GM12873 (cell line): Measurements from ENCODE around the gene FKBP5.

Experiments
- CTCF ChIP-seq: IDR thresholded peaks from 2 replicates; pipeline ENCODE4 v1.5.1; 2012; ENCODE audit warnings: low read depth, mild to moderate bottlenecking, moderate library complexity, low read length, control low read depth; ENCODE audit not compliant: insufficient read depth; ENCODE audit errors: missing control alignments

FKBP5 gene

GRCh38 chr6:35681298-35681697, 7.4 kb downstream of the FKBP5 start:
- TF ChIP-seq CTCF, result no peak

- no peak for TF ChIP-seq CTCF
These were observed 9.3 kb downstream of the FKBP5 start for GRCh38 chr6:35679399-35679798.

GRCh38 chr6:35678814-35679213, 9.9 kb downstream of the FKBP5 start:
- no peak for TF ChIP-seq CTCF

DNA sequence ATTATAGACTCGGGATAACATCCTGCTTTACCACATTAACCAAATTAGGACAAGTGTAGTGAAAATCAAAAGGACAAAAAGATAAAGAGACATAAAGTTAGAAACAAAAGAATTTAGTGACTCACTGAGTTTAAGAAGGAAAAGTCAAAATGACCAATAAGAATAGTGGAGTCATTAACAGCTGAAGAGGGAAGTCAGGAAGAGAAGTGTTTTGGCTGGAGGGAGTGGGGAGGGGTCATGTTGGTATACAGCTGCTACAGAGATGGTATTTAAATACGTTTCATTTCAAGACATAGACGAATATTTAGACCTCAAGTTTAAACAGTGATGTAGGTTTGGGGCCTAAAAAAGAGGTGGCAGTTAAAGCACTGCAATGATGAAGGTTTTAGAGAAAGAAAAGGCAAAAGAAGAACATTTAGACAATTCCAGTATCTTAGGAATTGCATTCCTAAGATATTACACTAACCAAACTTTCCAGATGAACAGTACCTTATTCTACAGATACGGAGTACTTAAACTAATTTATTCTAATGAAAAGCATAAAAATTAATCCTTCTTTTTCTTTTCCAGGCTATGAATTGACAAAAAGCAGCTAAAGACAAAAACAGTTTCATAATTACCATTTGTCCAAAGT, 10.6 kb downstream of the FKBP5 start:
- TF ChIP-seq CTCF, result no peak

- no peak for TF ChIP-seq CTCF
These were observed 11.3 kb downstream of the FKBP5 start for GRCh38 chr6:35677456-35677855.

DNA sequence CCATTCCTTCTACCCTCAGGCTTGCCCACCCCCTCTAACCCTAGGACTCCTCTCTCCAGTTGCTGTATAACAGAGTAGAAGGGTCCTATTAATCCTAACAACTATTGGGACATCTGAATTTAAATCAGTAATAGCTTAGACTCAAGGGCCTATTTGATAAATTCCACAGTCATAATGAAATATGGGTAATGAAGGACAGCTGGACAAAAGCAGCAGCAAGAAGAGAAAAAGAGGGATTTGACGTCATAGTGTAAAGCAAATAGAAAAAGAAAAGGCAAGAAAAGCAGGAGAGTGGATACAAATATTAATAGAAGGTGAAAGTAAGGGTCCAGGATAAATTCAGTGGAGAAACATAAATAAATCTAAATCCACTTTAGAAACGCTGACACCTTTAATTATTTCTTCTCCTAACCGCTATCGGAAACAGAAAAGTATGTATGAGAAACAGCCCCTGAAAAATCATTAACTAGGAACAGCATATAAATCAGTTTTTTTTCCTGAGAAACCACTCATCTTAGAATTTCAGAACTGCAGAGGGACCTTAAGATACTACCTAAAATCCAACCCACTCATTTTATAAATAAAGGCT, 12.8 kb downstream of the FKBP5 start:
- TF ChIP-seq CTCF, result no peak

DNA sequence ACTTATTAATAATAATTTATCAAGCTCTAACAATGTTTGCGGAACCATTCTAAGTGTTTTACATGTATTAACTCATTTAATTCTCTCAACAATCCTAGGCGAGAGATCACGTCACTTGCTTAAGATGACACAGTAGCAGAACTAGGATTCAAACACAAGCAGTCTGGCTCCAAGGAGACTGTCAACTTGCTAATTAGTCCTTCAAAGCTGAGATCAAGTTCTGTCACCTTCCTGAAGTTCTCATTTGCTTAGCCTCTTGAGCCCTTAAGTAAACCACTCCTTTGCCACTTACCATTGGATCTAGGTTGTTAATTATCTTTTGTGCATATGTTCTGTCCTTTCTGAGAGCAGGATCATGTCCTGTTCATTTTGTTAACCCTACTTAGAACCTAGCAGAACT, 14.1 kb downstream of the FKBP5 start:
- no peak for TF ChIP-seq CTCF
